Endothelial cell of umbilical vein (primary cell): Measurements from ENCODE around the gene PTPRD. TPM values are rescaled to one million over a fixed set of nuclear protein-coding genes. Genes with fewer than 3 reads are reported as not detected.

ENCODE experiments used
- BruUV-seq: library from RNA; stranded (reverse); fragments of 400-500 nt; replicated peaks from 2 replicates; lab custom pipeline; 2021; lab: Mats Ljungman, UMichigan
- CTCF ChIA-PET: fragments of 300-600, 350-600 bp; sonication (Branson Sonifier 250); formaldehyde crosslinking; loops from one replicate; lab custom pipeline; 2021; ENCODE audit warnings: antibody characterized with exemption, inconsistent platforms; lab: Charles Lee
- POLR2A ChIA-PET: fragments of 300-600, 350-600 bp; sonication (Branson Sonifier 250); formaldehyde crosslinking; loops from one replicate; lab custom pipeline; 2021; ENCODE audit warnings: antibody characterized with exemption, inconsistent platforms; lab: Charles Lee
- DNase-seq: peaks from one replicate; pipeline ENCODE4 v3.0.0-alpha.2; 2011; ENCODE audit warnings: low read depth, low spot score
- FAIRE-seq: peaks from 2 replicates; lab custom pipeline; 2011; peaks lifted over from hg19 to GRCh38; lab: Jason Lieb, UNC
- H2AFZ ChIP-seq: 2 replicates; pipeline ENCODE4 v1.6.0; 2012; ENCODE audit warnings: low read depth, low read length, control low read depth, inconsistent platforms
- H3K27ac ChIP-seq: 2 replicates; pipeline ENCODE4 v1.5.1; 2011; ENCODE audit warnings: low read depth, mild to moderate bottlenecking, control low read depth, low read length, moderate library complexity; ENCODE audit not compliant: insufficient read depth
- H3K27me3 ChIP-seq, 2 experiments: 2 replicates each; pipeline versions ENCODE4 v1.6.0 to v1.6.1; 2011; ENCODE audit warnings: low read length in 2 of 2, mixed read lengths in 1 of 2; ENCODE audit not compliant: control insufficient read depth in 2 of 2, insufficient read depth in 2 of 2
- H3K36me3 ChIP-seq, 2 experiments: 2 replicates in 1 of 2; 3 replicates in 1 of 2; pipeline ENCODE4 v1.5.1; 2011; ENCODE audit warnings: low read length in 2 of 2, mild to moderate bottlenecking in 1 of 2, moderate library complexity in 1 of 2; ENCODE audit not compliant: control insufficient read depth in 2 of 2, insufficient read depth in 2 of 2; ENCODE audit errors: extremely low read depth in 1 of 2
- H3K4me1 ChIP-seq: 3 replicates; pipeline ENCODE4 v1.5.1; 2011; ENCODE audit warnings: mild to moderate bottlenecking, low read length; ENCODE audit not compliant: control insufficient read depth, insufficient read depth; ENCODE audit errors: extremely low read depth
- H3K4me2 ChIP-seq: 2 replicates; pipeline ENCODE4 v1.6.1; 2011; ENCODE audit warnings: low read length, control low read depth, mixed read lengths; ENCODE audit not compliant: insufficient read depth
- H3K4me3 ChIP-seq, 3 experiments: fragments of 200-600 bp in 1 of 3; sonication (generic), shearing (Covaris generic) in 1 of 3; replicated peaks in 1 of 3; 2 replicates each; pipeline ENCODE4 v1.5.1; 2011 to 2016; ENCODE audit warnings: control low read depth in 3 of 3, low read length in 3 of 3, mild to moderate bottlenecking in 2 of 3, inconsistent platforms in 1 of 3, low read depth in 1 of 3, moderate library complexity in 1 of 3; ENCODE audit not compliant: insufficient read depth in 1 of 3
- H3K79me2 ChIP-seq: 2 replicates; pipeline ENCODE4 v1.6.0; 2012; ENCODE audit warnings: low read length, inconsistent platforms; ENCODE audit not compliant: control insufficient read depth, insufficient read depth
- H3K9ac ChIP-seq: replicated peaks from 2 replicates; pipeline ENCODE3; 2011; ENCODE audit warnings: low read length, control low read depth; ENCODE audit not compliant: insufficient read depth; ENCODE audit errors: extremely low read depth
- H3K9me1 ChIP-seq: replicated peaks from 3 replicates; pipeline ENCODE4 v1.6.0; 2011; ENCODE audit warnings: mild to moderate bottlenecking, low read length; ENCODE audit not compliant: control insufficient read depth, insufficient read depth; ENCODE audit errors: extremely low read depth
- H3K9me3 ChIP-seq: replicated peaks from 2 replicates; pipeline ENCODE4 v1.5.1; 2012; ENCODE audit warnings: low read length, inconsistent platforms; ENCODE audit not compliant: control insufficient read depth, insufficient read depth
- H4K20me1 ChIP-seq: replicated peaks from 2 replicates; pipeline ENCODE3; 2011; ENCODE audit warnings: mild to moderate bottlenecking, low read length; ENCODE audit not compliant: control insufficient read depth, insufficient read depth; ENCODE audit errors: extremely low read depth
- CTCF ChIP-seq, 2 donors: IDR thresholded peaks; 1 replicate in 1 of 2; 2 replicates in 1 of 2; pipeline ENCODE4 v1.5.1; 2011; ENCODE audit warnings: low read length in 2 of 2, mild to moderate bottlenecking in 2 of 2, moderate library complexity in 2 of 2, control low read depth in 1 of 2, inconsistent platforms in 1 of 2, low read depth in 1 of 2; ENCODE audit not compliant: insufficient read depth in 1 of 2; ENCODE audit errors: extremely low read depth in 1 of 2
- EZH2 ChIP-seq: IDR thresholded peaks from 2 replicates; pipeline ENCODE4 v1.6.1; 2012; ENCODE audit warnings: borderline replicate concordance, low read depth, mild to moderate bottlenecking, moderate library complexity, low read length, inconsistent platforms; ENCODE audit not compliant: severe bottlenecking
- FOS ChIP-seq: IDR thresholded peaks from 2 replicates; pipeline ENCODE4 v1.6.1; 2011; ENCODE audit warnings: mild to moderate bottlenecking, low read length, moderate library complexity, borderline replicate concordance; ENCODE audit not compliant: insufficient read depth
- GATA2 ChIP-seq: IDR thresholded peaks from 2 replicates; pipeline ENCODE4 v1.7.0; 2011; ENCODE audit warnings: low read depth, mild to moderate bottlenecking, moderate library complexity, mixed read lengths, low read length; ENCODE audit not compliant: insufficient read length, insufficient read depth
- JUN ChIP-seq: IDR thresholded peaks from 2 replicates; pipeline ENCODE4 v1.6.1; 2011; ENCODE audit warnings: borderline replicate concordance, low read depth; ENCODE audit not compliant: insufficient read length, insufficient read depth
- MAX ChIP-seq: IDR thresholded peaks from 2 replicates; pipeline ENCODE4 v1.6.1; 2011; ENCODE audit not compliant: insufficient read depth, insufficient read length
- MYC ChIP-seq: IDR thresholded peaks from one replicate; pipeline ENCODE4 v1.6.1; 2011; ENCODE audit warnings: mild to moderate bottlenecking, low read depth, low read length
- POLR2A ChIP-seq: IDR thresholded peaks from 2 replicates; pipeline ENCODE4 v1.6.1; 2012; ENCODE audit warnings: low read depth, mild to moderate bottlenecking, control low read depth, low read length
- POLR2AphosphoS5 ChIP-seq: IDR thresholded peaks from 2 replicates; pipeline ENCODE4 v1.6.1; 2012; ENCODE audit warnings: low read depth, mild to moderate bottlenecking, control low read depth, low read length, moderate library complexity; ENCODE audit not compliant: insufficient read depth
- dilution Hi-C: fragments of 300-500 bp; cut with MboI; formaldehyde crosslinking; loops from one replicate; pipeline ENCODE4 v1.15.0; 2019; ENCODE audit warnings: low sequenced_read_pairs; ENCODE audit not compliant: extremely low pct_ligation_motif_present
- intact Hi-C: fragments of 100-400 bp; cut with micrococcal nuclease; formaldehyde crosslinking; loops from one replicate; pipeline ENCODE4 v1.10.0; 2022
- polyA plus RNA-seq, 4 experiments: library from polyadenylated mRNA; depleted of rRNA in 3 of 4; stranded (reverse) in 3 of 4; unstranded in 1 of 4; fragments of >200 nt; gene quantifications; 2 replicates each; pipeline versions ENCODE4 v1.2.1 to v1.2.3, GENCODE V29; 2011 to 2012; ENCODE audit warnings: missing spikeins in 1 of 4
- total RNA-seq: library from RNA; stranded (reverse); gene quantifications from 2 replicates; pipeline ENCODE4 v1.2.3, GENCODE V29; 2021

PTPRD gene
- total and polyA plus RNA-seq, 2 donors (not counting 3 experiments of a cell fraction or from before 2014, with no cell fraction given), result 5.5 to 5.7 TPM

- POLR2A ChIA-PET, result no interaction called here
- DNase-seq (peak; percentile 67), FAIRE-seq (peak; percentile 87)
- H3K4me2 ChIP-seq, result peak overlapping the region; percentile 26
- no TSS peak for BruUV-seq
- no peaks in the 10 kb centered on the region for H3K9me3 ChIP-seq
- TF ChIP-seq JUN (peak; percentile 40), FOS (peak; percentile 64), CTCF (IDR thresholded peaks at IDR 0.05; ENCODE audit: extremely low read depth in 1 of 2, insufficient read depth in 1 of 2, low read depth in 1 of 2, low read length in 2 of 2) (no peak), MYC (no peak), MAX (no peak)
- H2AFZ ChIP-seq, result no peak overlapping the region
- dilution Hi-C loops (no loop called here), intact Hi-C loops (no loop called here)
- CTCF ChIA-PET, result interaction anchor here (0.7 to 1.2 kb wide), 3 partner anchors 18 to 35 kb away, joined by 3 to 4 read pairs (median 3); no protein-coding TSS in a partner anchor
- H3K9me1 ChIP-seq, result no peaks in the 10 kb centered on the region
- peaks cover 42% of the 10 kb centered on the region for H3K4me1 ChIP-seq
- H3K36me3 ChIP-seq, result no peaks in the 10 kb centered on the region
- H3K4me3 ChIP-seq, result no peak overlapping the region
- H3K9ac ChIP-seq, result no peak overlapping the region
- H3K79me2 ChIP-seq, result no peaks in the 10 kb centered on the region
- H3K27ac ChIP-seq, result no peak overlapping the region
- no peaks in the 10 kb centered on the region for H4K20me1 ChIP-seq
- no peaks in the 10 kb centered on the region for H3K27me3 ChIP-seq
Measured at GRCh38 chr9:9749591-9749990, 863.2 kb downstream of the PTPRD start.

GRCh38 chr9:9747787-9748186, 865.0 kb downstream of the PTPRD start:
- no peaks in the 10 kb centered on the region for H3K27me3 ChIP-seq
- POLR2A ChIA-PET, result no interaction called here
- no peaks in the 10 kb centered on the region for H3K36me3 ChIP-seq
- DNase-seq, result peak; percentile 75
- H3K27ac ChIP-seq, result peak overlapping the region; percentile 46
- H3K9me3 ChIP-seq, result no peaks in the 10 kb centered on the region
- FAIRE-seq, result peak; percentile 85
- no peaks in the 10 kb centered on the region for H3K79me2 ChIP-seq
- no peaks in the 10 kb centered on the region for H3K9me1 ChIP-seq
- no TSS peak for BruUV-seq
- CTCF ChIA-PET, result interaction anchor here (0.9 to 2.0 kb wide), 5 partner anchors 27 to 141 kb away, joined by 3 to 5 read pairs (median 4); no protein-coding TSS in a partner anchor
- dilution Hi-C loops, result no loop called here
- TF ChIP-seq EZH2 (no peak), POLR2AphosphoS5 (peak; percentile 47), MAX (peak; percentile 61), GATA2 (no peak), FOS (peak; percentile 75), POLR2A (no peak), MYC (no peak), JUN (peak; percentile 81), CTCF (IDR thresholded peaks at IDR 0.05; ENCODE audit: extremely low read depth in 1 of 2, insufficient read depth in 1 of 2, low read depth in 1 of 2, low read length in 2 of 2) (no peak)
- peaks cover 42% of the 10 kb centered on the region for H3K4me1 ChIP-seq
- intact Hi-C loops, result loop anchor here (1.0 kb wide), 1 partner anchor 35 kb away; no protein-coding TSS in a partner anchor
- H4K20me1 ChIP-seq, result no peaks in the 10 kb centered on the region
- no peak overlapping the region for H3K4me3 ChIP-seq
- peak overlapping the region; percentile 1 for H3K4me2 ChIP-seq
- no peak overlapping the region for H3K9ac ChIP-seq
- H2AFZ ChIP-seq, result no peak overlapping the region
